NCI-H1694 treated with DMSO at 0.1 percent for 48 hours (cell line): ENCODE results near the gene MMP24OS.

Experiments used
- DNase-seq: peaks from one replicate; lab custom pipeline; 2025; lab: John Stamatoyannopoulos, UW

Gene MMP24OS

GRCh38 chr20:35251613-35251940 is 26.3 kb downstream of the MMP24OS start:
- DNase-seq = no peak

GRCh38 chr20:35248641-35249475 is 29.1 kb downstream of the MMP24OS start:
- peak; percentile 12 for DNase-seq

- DNase-seq = no peak
Measured at GRCh38 chr20:35246723-35247122, 31.2 kb downstream of the MMP24OS start.

- no peak for DNase-seq
Measured at GRCh38 chr20:35243986-35244385, 33.9 kb downstream of the MMP24OS start.

- no peak for DNase-seq
Measured at GRCh38 chr20:35243317-35243716, 34.6 kb downstream of the MMP24OS start.

GRCh38 chr20:35240811-35241293 is 37.1 kb downstream of the MMP24OS start:
- DNase-seq = no peak

- DNase-seq = no peak
Measured at GRCh38 chr20:35240083-35240810, 37.7 kb downstream of the MMP24OS start.

GRCh38 chr20:35238735-35239134 is 39.2 kb downstream of the MMP24OS start:
- DNase-seq = no peak

- no peak for DNase-seq
Measured at GRCh38 chr20:35238170-35238569, 39.8 kb downstream of the MMP24OS start.

GRCh38 chr20:35237486-35237885 is 40.4 kb downstream of the MMP24OS start:
- DNase-seq = no peak

- DNase-seq = no peak
Measured at GRCh38 chr20:35235881-35236280, 42.0 kb downstream of the MMP24OS start.

GRCh38 chr20:35232575-35232974 is 45.3 kb downstream of the MMP24OS start:
- DNase-seq = no peak

- DNase-seq = peak; percentile 3
Measured at GRCh38 chr20:35226884-35227681, 50.8 kb downstream of the MMP24OS start.
